KOPT-K1 (cell line): ENCODE measurements around the gene ZAP70.
A peak's percentile ranks its signal among the peaks of the same experiment; 100 is the strongest.
"Not testable (repeated sequence)": the region's sequence is repeated elsewhere in the genome, so short reads cannot be mapped to it uniquely, and the experiment has no call there.

Experiments
- H3K27ac ChIP-seq: fragments of 200-600 bp; sonication (generic); 2 replicates; pipeline ENCODE4 v1.5.1; 2016; ENCODE audit warnings: antibody characterized with exemption, mild to moderate bottlenecking, low read depth, low read length; ENCODE audit not compliant: poor library complexity, severe bottlenecking
- H3K36me3 ChIP-seq: fragments of 200-600 bp; sonication (generic); 2 replicates; pipeline ENCODE4 v1.5.1; 2017; ENCODE audit warnings: antibody characterized with exemption, mild to moderate bottlenecking, low read length, moderate library complexity; ENCODE audit not compliant: insufficient read depth
- H3K9me3 ChIP-seq: fragments of 200-600 bp; sonication (generic); 2 replicates; pipeline ENCODE4 v1.5.1; 2017; ENCODE audit warnings: antibody characterized with exemption, low read length, mild to moderate bottlenecking; ENCODE audit not compliant: insufficient read depth, poor library complexity, severe bottlenecking

Gene ZAP70

GRCh38 chr2:97713296-97714083 is at the start of gene ZAP70:
Gene ZAP70, plus strand, starts transcription at chr2:97713576. Its CDS starts 10,461 bp downstream, at chr2:97724037.
- H3K9me3 ChIP-seq, result no peaks in the 10 kb centered on the region
- H3K27ac ChIP-seq, result peak within 1 kb of the TSS; percentile 98
- peaks cover 28% of the 10 kb centered on the region for H3K36me3 ChIP-seq

GRCh38 chr2:97663626-97663961 is 49.8 kb upstream of the ZAP70 start:
- H3K9me3 ChIP-seq, result no peaks in the 10 kb centered on the region
- H3K27ac ChIP-seq, result peak overlapping the region; percentile 67
- H3K36me3 ChIP-seq, result peaks cover 33% of the 10 kb centered on the region

GRCh38 chr2:97663962-97664635 is 49.3 kb upstream of the ZAP70 start, which contains the start of gene ACTR1B:
Gene ACTR1B, minus strand, starts transcription at chr2:97664044. Its CDS starts 154 bp downstream, at chr2:97663890.
- H3K27ac ChIP-seq, result peak within 1 kb of the TSS; percentile 67
- H3K9me3 ChIP-seq, result no peaks in the 10 kb centered on the region
- peaks cover 28% of the 10 kb centered on the region for H3K36me3 ChIP-seq

- Histone ChIP-seq H3K27ac (peak overlapping the region; percentile 67), H3K36me3 (peaks cover 23% of the 10 kb centered on the region), H3K9me3 (no peaks in the 10 kb centered on the region)
Observed at GRCh38 chr2:97664636-97664970, 48.8 kb upstream of the ZAP70 start.

GRCh38 chr2:97669448-97669847 is 43.9 kb upstream of the ZAP70 start, which contains the start of gene C2orf92:
Gene C2orf92, plus strand, starts transcription at chr2:97669713. Its CDS starts 76 bp downstream, at chr2:97669789.
- Histone ChIP-seq H3K9me3 (no peaks in the 10 kb centered on the region), H3K36me3 (no peaks in the 10 kb centered on the region), H3K27ac (no peak within 1 kb of the TSS)

- Histone ChIP-seq H3K9me3 (no peaks in the 10 kb centered on the region), H3K27ac (no peak overlapping the region)
Observed at GRCh38 chr2:97670471-97670870, 42.9 kb upstream of the ZAP70 start.

GRCh38 chr2:97671526-97671925 is 41.9 kb upstream of the ZAP70 start:
- no peak overlapping the region for H3K27ac ChIP-seq
- H3K9me3 ChIP-seq, result no peaks in the 10 kb centered on the region
- H3K36me3 ChIP-seq, result no peaks in the 10 kb centered on the region

More at GRCh38 chr2:97670471-97670870, 42.9 kb upstream of the ZAP70 start:
- no peaks in the 10 kb centered on the region for H3K36me3 ChIP-seq

GRCh38 chr2:97672606-97673140 is 40.7 kb upstream of the ZAP70 start:
- H3K27ac ChIP-seq, H3K9me3 ChIP-seq, H3K36me3 ChIP-seq: not testable (repeated sequence)

GRCh38 chr2:97673182-97673914 is 40.0 kb upstream of the ZAP70 start:
- H3K9me3 ChIP-seq, result no peaks in the 10 kb centered on the region
- H3K27ac ChIP-seq, result no peak overlapping the region
- no peaks in the 10 kb centered on the region for H3K36me3 ChIP-seq

- no peaks in the 10 kb centered on the region for H3K9me3 ChIP-seq
- no peaks in the 10 kb centered on the region for H3K36me3 ChIP-seq
- H3K27ac ChIP-seq, result no peak overlapping the region
Observed at GRCh38 chr2:97673915-97674283, 39.5 kb upstream of the ZAP70 start.

GRCh38 chr2:97675430-97676113 is 37.8 kb upstream of the ZAP70 start:
- Histone ChIP-seq H3K36me3 (no peaks in the 10 kb centered on the region), H3K27ac (no peak overlapping the region), H3K9me3 (no peaks in the 10 kb centered on the region)

- H3K27ac ChIP-seq, result no peak overlapping the region
- no peaks in the 10 kb centered on the region for H3K9me3 ChIP-seq
- H3K36me3 ChIP-seq, result no peaks in the 10 kb centered on the region
Observed at GRCh38 chr2:97676620-97677019, 36.8 kb upstream of the ZAP70 start.

GRCh38 chr2:97677480-97677879 is 35.9 kb upstream of the ZAP70 start:
- H3K36me3 ChIP-seq, result no peaks in the 10 kb centered on the region
- H3K9me3 ChIP-seq, result no peaks in the 10 kb centered on the region
- H3K27ac ChIP-seq, result no peak overlapping the region

- H3K36me3 ChIP-seq, result no peaks in the 10 kb centered on the region
- no peak overlapping the region for H3K27ac ChIP-seq
- no peaks in the 10 kb centered on the region for H3K9me3 ChIP-seq
Observed at GRCh38 chr2:97678298-97678697, 35.1 kb upstream of the ZAP70 start.

GRCh38 chr2:97687235-97687634 is 26.1 kb upstream of the ZAP70 start:
- H3K9me3 ChIP-seq, H3K36me3 ChIP-seq, H3K27ac ChIP-seq: not testable (repeated sequence)
